ENCODE results near the gene MAP3K9.
"Not testable (repeated sequence)": the region's sequence is repeated elsewhere in the genome, so short reads cannot be mapped to it uniquely, and the experiment has no call there.

The MAP3K9 gene

DNA sequence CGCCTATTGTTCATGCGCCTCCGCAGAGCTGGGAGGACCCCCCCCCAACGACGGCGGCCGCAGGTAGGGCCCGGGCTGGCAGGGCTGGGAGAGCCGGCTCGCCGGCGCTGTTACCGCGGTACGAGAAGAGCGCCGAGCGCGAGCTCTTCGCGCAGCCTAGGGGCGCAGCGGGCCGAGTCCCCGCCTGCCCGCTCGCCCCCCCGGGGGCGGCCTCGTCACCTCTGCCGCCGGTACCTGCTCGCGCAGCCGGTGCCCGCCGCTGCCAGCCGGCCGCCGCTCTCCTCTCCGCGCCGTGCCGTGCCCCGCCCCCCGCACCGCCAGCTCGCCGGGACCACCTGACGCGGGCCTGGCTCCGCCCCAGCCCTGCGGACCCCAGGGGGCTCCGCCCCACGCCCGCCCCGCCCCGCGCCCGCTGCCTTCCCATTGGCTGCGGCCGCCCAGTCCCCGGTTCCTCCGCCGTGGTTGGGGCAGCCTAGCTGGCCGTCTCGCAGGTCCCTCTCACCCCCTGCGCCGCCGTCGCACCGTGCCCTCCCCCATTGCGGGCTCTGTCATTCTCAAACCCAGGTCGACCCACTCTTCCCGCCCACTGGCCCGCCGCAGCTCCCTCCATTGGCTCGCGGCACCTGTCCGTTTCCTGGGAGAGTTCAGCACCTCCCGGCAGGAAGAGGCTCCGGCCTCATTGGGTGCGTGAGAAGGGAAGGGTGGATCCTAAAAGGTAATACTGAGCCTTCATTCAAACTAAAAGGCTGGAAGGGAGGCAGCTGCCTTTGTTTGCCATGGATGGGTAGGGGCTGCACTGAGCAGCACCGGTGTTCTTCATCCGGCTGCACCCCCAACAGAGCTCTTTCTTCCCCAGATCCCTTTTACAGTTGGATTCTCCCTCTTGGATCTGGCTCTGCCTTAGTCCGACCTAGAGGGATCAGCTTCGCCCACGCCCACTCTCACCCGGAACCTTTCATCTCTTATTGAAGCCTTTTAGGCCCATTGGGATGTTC, at the start of gene MAP3K9:
TSS of gene MAP3K9 (minus strand) at position 289 of the 995 bp plus-strand sequence. CDS start 342 bp downstream, outside the sequence.
- H3K27me3 Mint-ChIP-seq, result no peaks in the 10 kb centered on the region
- no peaks in the 10 kb centered on the region for H3K36me3 Mint-ChIP-seq
- no peak within 1 kb of the TSS for H3K27ac Mint-ChIP-seq
- DNase-seq (ENCODE audit: low spot score in 2 of 2), result peak; percentile 75 to 76
- H3K4me3 Mint-ChIP-seq, result peak within 1 kb of the TSS; percentile 87
- H3K9me3 Mint-ChIP-seq, result no peaks in the 10 kb centered on the region
- peak; percentile 81 for ATAC-seq (ENCODE audit: low read depth)
- peaks cover 17% of the 10 kb centered on the region for H3K4me1 Mint-ChIP-seq

- H3K27ac Mint-ChIP-seq, result no peak overlapping the region
- H3K36me3 Mint-ChIP-seq, result no peaks in the 10 kb centered on the region
- ATAC-seq (ENCODE audit: low read depth), result no peak
- no peaks in the 10 kb centered on the region for H3K9me3 Mint-ChIP-seq
- no peaks in the 10 kb centered on the region for H3K27me3 Mint-ChIP-seq
- no peak overlapping the region for H3K4me3 Mint-ChIP-seq
- H3K4me1 Mint-ChIP-seq, result no peaks in the 10 kb centered on the region
- DNase-seq (ENCODE audit: low spot score in 2 of 2), result no peak
Observed at GRCh38 chr14:70858641-70859040, 49.3 kb upstream of the MAP3K9 start.

- no peaks in the 10 kb centered on the region for H3K36me3 Mint-ChIP-seq
- no peak for DNase-seq (ENCODE audit: low spot score in 2 of 2)
- ATAC-seq (ENCODE audit: low read depth), result no peak
- no peaks in the 10 kb centered on the region for H3K4me1 Mint-ChIP-seq
- peaks cover 2% of the 10 kb centered on the region for H3K27me3 Mint-ChIP-seq
- no peak overlapping the region for H3K27ac Mint-ChIP-seq
- H3K9me3 Mint-ChIP-seq, result no peaks in the 10 kb centered on the region
- no peak overlapping the region for H3K4me3 Mint-ChIP-seq
Observed at GRCh38 chr14:70857496-70857890, 48.2 kb upstream of the MAP3K9 start.

GRCh38 chr14:70856851-70857495, 47.7 kb upstream of the MAP3K9 start:
- H3K4me3 Mint-ChIP-seq, result no peak overlapping the region

GRCh38 chr14:70855486-70855885, 46.2 kb upstream of the MAP3K9 start:
- Mint-ChIP-seq H3K36me3 (no peaks in the 10 kb centered on the region), H3K9me3 (no peaks in the 10 kb centered on the region), H3K27ac (no peak overlapping the region), H3K27me3 (peaks cover 2% of the 10 kb centered on the region), H3K4me3 (no peak overlapping the region), H3K4me1 (no peaks in the 10 kb centered on the region)
- DNase-seq (ENCODE audit: low spot score in 2 of 2), result no peak
- ATAC-seq (ENCODE audit: low read depth), result no peak

More at GRCh38 chr14:70856851-70857495, 47.7 kb upstream of the MAP3K9 start:
- Mint-ChIP-seq H3K9me3 (no peaks in the 10 kb centered on the region), H3K4me1 (no peaks in the 10 kb centered on the region), H3K27ac (no peak overlapping the region), H3K27me3 (peaks cover 2% of the 10 kb centered on the region), H3K36me3 (no peaks in the 10 kb centered on the region)
- ATAC-seq (ENCODE audit: low read depth) (no peak), DNase-seq (ENCODE audit: low spot score in 2 of 2) (no peak)

DNA sequence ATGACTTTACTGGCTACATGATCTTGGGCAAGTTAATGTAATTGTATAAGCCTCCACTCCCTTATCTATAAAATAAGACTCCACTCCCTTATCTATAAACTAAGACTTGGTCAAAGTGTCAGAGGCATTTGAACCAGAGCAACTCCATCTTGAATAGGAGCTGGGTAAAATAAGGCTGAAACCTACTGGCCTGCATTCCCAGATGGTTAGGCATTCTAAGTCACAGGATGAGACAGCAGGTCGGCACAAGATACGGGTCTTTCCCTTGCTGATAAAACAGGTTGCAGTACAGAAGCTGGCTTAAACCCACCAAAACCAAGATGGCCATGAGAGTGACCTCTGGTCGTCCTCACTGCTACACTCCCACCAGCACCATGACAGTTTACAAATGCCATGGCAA, 44.3 kb upstream of the MAP3K9 start:
- not testable (repeated sequence) for H3K36me3 Mint-ChIP-seq; H3K4me1 Mint-ChIP-seq; H3K27ac Mint-ChIP-seq; H3K9me3 Mint-ChIP-seq; ATAC-seq (ENCODE audit: low read depth); DNase-seq (ENCODE audit: low spot score in 2 of 2); H3K27me3 Mint-ChIP-seq; H3K4me3 Mint-ChIP-seq

GRCh38 chr14:70847406-70848090, 38.2 kb upstream of the MAP3K9 start:
- ATAC-seq (ENCODE audit: low read depth) (no peak), DNase-seq (ENCODE audit: low spot score in 2 of 2) (no peak)
- H3K27me3 Mint-ChIP-seq, result peaks cover under 1% of the 10 kb centered on the region
- H3K9me3 Mint-ChIP-seq, result no peaks in the 10 kb centered on the region
- no peaks in the 10 kb centered on the region for H3K36me3 Mint-ChIP-seq
- no peaks in the 10 kb centered on the region for H3K4me1 Mint-ChIP-seq
- H3K4me3 Mint-ChIP-seq, result no peak overlapping the region
- no peak overlapping the region for H3K27ac Mint-ChIP-seq

- Mint-ChIP-seq H3K36me3 (no peaks in the 10 kb centered on the region), H3K4me3 (no peak overlapping the region), H3K27me3 (no peaks in the 10 kb centered on the region), H3K27ac (no peak overlapping the region), H3K4me1 (no peaks in the 10 kb centered on the region), H3K9me3 (no peaks in the 10 kb centered on the region)
- no peak for DNase-seq (ENCODE audit: low spot score in 2 of 2)
- no peak for ATAC-seq (ENCODE audit: low read depth)
Observed at GRCh38 chr14:70845601-70846000, 36.3 kb upstream of the MAP3K9 start.

DNA sequence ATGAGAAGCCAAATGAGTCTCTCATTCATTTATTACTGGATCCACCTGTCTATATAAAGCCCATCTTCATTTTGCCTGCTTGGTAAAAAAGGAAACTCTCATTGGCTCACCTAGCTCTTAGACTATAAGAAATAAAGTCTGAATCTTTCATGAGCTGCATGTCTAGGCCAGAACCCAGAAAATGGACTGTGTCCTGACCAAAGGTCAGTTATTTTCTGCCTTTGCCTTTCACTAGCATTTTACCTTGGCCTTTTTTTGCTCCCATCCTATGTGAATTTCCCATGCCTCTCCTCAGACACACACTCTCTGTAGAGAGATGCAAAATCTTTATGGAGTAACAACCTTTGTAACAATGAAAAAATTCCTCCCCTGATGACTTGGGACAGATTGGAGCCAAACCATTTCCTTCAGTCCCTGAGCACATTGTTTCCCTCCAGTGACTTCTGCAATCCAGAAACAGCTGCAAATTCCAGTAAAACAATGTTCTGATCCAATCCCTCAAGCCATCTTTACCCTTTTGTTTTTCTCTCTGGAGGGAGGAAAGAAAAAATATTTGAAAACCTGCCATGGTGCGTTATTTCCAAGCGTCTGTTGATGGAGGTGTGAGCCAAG, 33.6 kb upstream of the MAP3K9 start:
- no peak for ATAC-seq (ENCODE audit: low read depth)
- peaks cover 2% of the 10 kb centered on the region for H3K36me3 Mint-ChIP-seq
- H3K4me1 Mint-ChIP-seq, result no peaks in the 10 kb centered on the region
- no peak overlapping the region for H3K4me3 Mint-ChIP-seq
- no peak for DNase-seq (ENCODE audit: low spot score in 2 of 2)
- H3K27me3 Mint-ChIP-seq, result no peaks in the 10 kb centered on the region
- H3K9me3 Mint-ChIP-seq, result peaks cover 2% of the 10 kb centered on the region
- H3K27ac Mint-ChIP-seq, result no peak overlapping the region

- DNase-seq (ENCODE audit: low spot score in 2 of 2), result no peak
- Mint-ChIP-seq H3K27ac (no peak overlapping the region), H3K27me3 (no peaks in the 10 kb centered on the region), H3K4me1 (no peaks in the 10 kb centered on the region), H3K4me3 (no peak overlapping the region), H3K9me3 (peaks cover 4% of the 10 kb centered on the region), H3K36me3 (peaks cover 4% of the 10 kb centered on the region)
- ATAC-seq (ENCODE audit: low read depth), result no peak
Observed at GRCh38 chr14:70838076-70838475, 28.8 kb upstream of the MAP3K9 start.

DNA sequence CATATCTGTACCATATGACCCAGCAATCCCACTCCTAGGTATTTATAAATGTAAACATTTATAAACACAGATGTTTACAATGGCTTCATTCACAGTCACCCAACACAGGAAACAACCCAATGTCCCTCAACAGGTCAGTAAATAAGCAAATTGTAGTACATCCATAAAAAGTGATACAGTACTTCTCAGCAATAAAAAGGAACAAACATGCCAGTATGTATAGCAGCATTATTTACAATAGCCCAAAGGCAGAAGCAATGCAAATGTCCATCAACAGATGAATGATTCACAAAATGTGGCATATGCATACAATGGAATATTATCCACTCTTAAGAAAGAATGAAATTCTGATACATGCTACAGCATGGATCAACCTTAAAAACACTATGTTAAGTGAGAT, 27.6 kb upstream of the MAP3K9 start:
- H3K27me3 Mint-ChIP-seq, result no peaks in the 10 kb centered on the region
- H3K36me3 Mint-ChIP-seq, result peaks cover 4% of the 10 kb centered on the region
- no peak overlapping the region for H3K27ac Mint-ChIP-seq
- H3K4me1 Mint-ChIP-seq, result no peaks in the 10 kb centered on the region
- ATAC-seq (ENCODE audit: low read depth) (no peak), DNase-seq (ENCODE audit: low spot score in 2 of 2) (no peak)
- H3K4me3 Mint-ChIP-seq, result no peak overlapping the region
- H3K9me3 Mint-ChIP-seq, result peaks cover 4% of the 10 kb centered on the region

- Mint-ChIP-seq H3K27me3 (no peaks in the 10 kb centered on the region), H3K4me1 (no peaks in the 10 kb centered on the region), H3K27ac (no peak overlapping the region), H3K9me3 (peaks cover 2% of the 10 kb centered on the region), H3K36me3 (peaks cover 2% of the 10 kb centered on the region), H3K4me3 (no peak overlapping the region)
- ATAC-seq (ENCODE audit: low read depth), result no peak
- no peak for DNase-seq (ENCODE audit: low spot score in 2 of 2)
Observed at GRCh38 chr14:70833884-70834283, 24.6 kb upstream of the MAP3K9 start.

- Mint-ChIP-seq H3K36me3 (peaks cover 2% of the 10 kb centered on the region), H3K4me1 (no peaks in the 10 kb centered on the region), H3K9me3 (peaks cover 2% of the 10 kb centered on the region), H3K4me3 (no peak overlapping the region), H3K27ac (no peak overlapping the region), H3K27me3 (no peaks in the 10 kb centered on the region)
- ATAC-seq (ENCODE audit: low read depth) (no peak), DNase-seq (ENCODE audit: low spot score in 2 of 2) (no peak)
Observed at GRCh38 chr14:70832561-70833305, 23.4 kb upstream of the MAP3K9 start.
